ENCODE measurements around the gene MAGEH1. TPM values are rescaled to one million over a fixed set of nuclear protein-coding genes. Genes with fewer than 3 reads are reported as not detected.

MAGEH1 gene
- polyA plus RNA-seq, 10 donors = 38.4 to 64.4 (median 43.0) TPM

GRCh38 chrX:55488593-55489313 lies 36.8 kb downstream of the MAGEH1 start:
- DNase-seq = peak; percentile 62 to 94 (median 83)

GRCh38 chrX:55489314-55490009 lies 37.5 kb downstream of the MAGEH1 start, which contains the start of gene USP51:
Gene USP51, minus strand, starts transcription at chrX:55489848. Its CDS starts 909 bp downstream, at chrX:55488939.
- DNase-seq = peak; percentile 33 to 80 (median 57)

- no peak for DNase-seq
Measured at GRCh38 chrX:55490121-55490520, 38.2 kb downstream of the MAGEH1 start.

- DNase-seq = peak in 1 of 3 donors; percentile 1
Measured at GRCh38 chrX:55490974-55491373, 39.0 kb downstream of the MAGEH1 start.

Other genes with a start within 250 kb of the MAGEH1 start
- gene PAGE5, start 231.8 kb upstream of the MAGEH1 start, polyA plus RNA-seq (ENCODE audit: insufficient read length in 10 of 10) = not detected
- gene PAGE3, start 187.2 kb upstream of the MAGEH1 start, polyA plus RNA-seq (ENCODE audit: insufficient read length in 10 of 10) = not detected
- 1 to 10 TPM; 3.7 to 4.6 (median 4.0) TPM for gene USP51, start 37.7 kb downstream of the MAGEH1 start, polyA plus RNA-seq (ENCODE audit: insufficient read length in 10 of 10)
- gene FOXR2, start 171.3 kb downstream of the MAGEH1 start, polyA plus RNA-seq (ENCODE audit: insufficient read length in 10 of 10) = not detected

Data from muscle of back (tissue), 11 donors.